ENCODE results near the gene RASL11B.

DNA sequence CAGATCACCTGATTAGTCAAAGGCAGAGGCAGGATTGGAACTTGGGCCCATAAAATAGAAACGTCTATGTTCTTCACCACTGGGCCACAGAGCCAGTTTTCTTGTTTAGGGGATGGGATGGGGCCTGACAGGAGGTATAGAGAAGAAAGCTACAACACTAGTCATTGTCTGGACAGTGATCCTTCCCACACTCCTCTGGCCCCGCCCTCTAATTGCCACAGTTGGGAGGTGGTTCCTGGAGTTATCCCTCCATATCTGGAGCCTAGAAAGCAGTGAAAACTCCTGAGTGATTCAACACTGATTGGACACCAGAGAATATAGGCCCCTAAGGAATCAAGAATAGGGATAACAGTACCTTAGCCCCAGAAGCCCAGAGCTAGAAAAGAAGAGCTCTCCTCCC is 22.9 kb downstream of the RASL11B start:
- TF ChIP-seq CTCF (IDR thresholded peaks at IDR 0.05; ENCODE audit: poor library complexity) (no peak), EZH2phosphoT487 (IDR thresholded peaks at IDR 0.05; ENCODE audit: low read depth, severe bottlenecking, unreplicated experiment) (no peak)

All from hepatocyte (in vitro differentiated cells).